ENCODE measurements around the gene CNTNAP3. TPM values are rescaled to one million over a fixed set of nuclear protein-coding genes. Genes with fewer than 3 reads are reported as not detected.
A peak's percentile ranks its signal among the peaks of the same experiment; 100 is the strongest.

CNTNAP3 gene
- total RNA-seq, 1 experiment from 2014 or later: 22.6 TPM

DNA sequence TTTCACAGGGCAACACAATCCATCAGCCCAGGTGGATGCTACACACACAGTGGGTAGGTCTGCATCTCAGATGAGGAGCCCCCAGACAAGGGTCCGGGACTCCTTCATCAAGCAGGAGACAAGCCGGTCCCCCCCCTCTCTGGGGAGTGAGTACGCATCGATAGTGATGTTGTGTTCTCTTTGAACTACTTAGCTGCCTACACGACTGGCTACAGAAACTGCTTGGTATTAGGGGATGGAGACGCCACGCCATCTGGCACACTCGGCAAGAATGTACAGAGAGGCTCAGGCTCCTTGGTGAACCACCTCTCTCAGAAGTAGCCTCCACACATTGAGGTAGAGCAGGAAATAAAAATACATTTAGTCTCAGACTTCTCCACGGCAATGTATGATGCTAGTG, 179.8 kb downstream of the CNTNAP3 start:
- Histone ChIP-seq H3K27ac (ENCODE audit: insufficient read length, low read depth, low read length) (no peak overlapping the region), H3K27me3 (ENCODE audit: insufficient read depth, low read length) (no peaks in the 10 kb centered on the region), H3K4ac (ENCODE audit: low read depth, low read length) (no peak overlapping the region), H3K23me2 (ENCODE audit: insufficient read length, low read depth, low read length, poor library complexity, severe bottlenecking) (no peaks in the 10 kb centered on the region), H2BK15ac (ENCODE audit: low read depth, low read length) (no peak overlapping the region), H3K9ac (ENCODE audit: extremely low read depth, insufficient read length, low read length) (no peak overlapping the region), H3K56ac (ENCODE audit: insufficient read length, low read depth, low read length) (no peak overlapping the region), H3T11ph (ENCODE audit: low read length) (no peak overlapping the region), H3K18ac (ENCODE audit: insufficient read length, low read depth, low read length) (no peak overlapping the region), H4K20me1 (ENCODE audit: control insufficient read depth, insufficient read depth, insufficient read length) (no peaks in the 10 kb centered on the region), H3K9me3 (ENCODE audit: control insufficient read depth, low read depth, low read length) (no peaks in the 10 kb centered on the region), H2AK5ac (ENCODE audit: insufficient read length, low read length) (no peak overlapping the region), H3K79me2 (ENCODE audit: insufficient read depth, low read length) (no peaks in the 10 kb centered on the region), H2BK120ac (ENCODE audit: low read depth, low read length, poor library complexity, severe bottlenecking) (no peak overlapping the region), H3K23ac (ENCODE audit: insufficient read length, low read depth, low read length) (no peak overlapping the region), H2BK5ac (ENCODE audit: insufficient read length, low read length) (no peak overlapping the region), H3K4me1 (ENCODE audit: insufficient read depth, low read length) (no peaks in the 10 kb centered on the region), H4K91ac (ENCODE audit: insufficient read length, low read depth, low read length) (no peak overlapping the region), H2BK20ac (ENCODE audit: low read depth, low read length, poor library complexity, severe bottlenecking) (no peak overlapping the region), H3K79me1 (ENCODE audit: insufficient read depth, low read depth, low read length, poor library complexity, severe bottlenecking) (no peaks in the 10 kb centered on the region), H3K4me2 (ENCODE audit: insufficient read depth, insufficient read length, low read length) (no peak overlapping the region), H2AFZ (ENCODE audit: low read length) (no peak overlapping the region), H4K5ac (ENCODE audit: insufficient read length, low read depth, low read length) (no peak overlapping the region), H2BK12ac (ENCODE audit: insufficient read length, low read depth, low read length) (no peak overlapping the region), H3K14ac (ENCODE audit: insufficient read depth, low read length) (no peak overlapping the region), H4K8ac (replicated peaks; ENCODE audit: insufficient read length, low read depth, low read length) (no peak overlapping the region)
- Mint-ChIP-seq H3K4me1 (no peaks in the 10 kb centered on the region), H3K9me3 (no peaks in the 10 kb centered on the region), H3K27ac (peak overlapping the region in 1 of 3 experiments; percentile 44; a peak in 3 of 7 replicates), H3K36me3 (ENCODE audit: insufficient read depth in 1 of 3, low read depth in 3 of 3) (peaks cover 0 to 8% (median 7%) of the 10 kb centered on the region in 3 experiments; a peak in 4 of 7 replicates), H3K27me3 (ENCODE audit: low read depth) (no peaks in the 10 kb centered on the region), H3K4me3 (no peak overlapping the region)
- DNase-seq: no peak
- TF ChIP-seq, protein P1, sequence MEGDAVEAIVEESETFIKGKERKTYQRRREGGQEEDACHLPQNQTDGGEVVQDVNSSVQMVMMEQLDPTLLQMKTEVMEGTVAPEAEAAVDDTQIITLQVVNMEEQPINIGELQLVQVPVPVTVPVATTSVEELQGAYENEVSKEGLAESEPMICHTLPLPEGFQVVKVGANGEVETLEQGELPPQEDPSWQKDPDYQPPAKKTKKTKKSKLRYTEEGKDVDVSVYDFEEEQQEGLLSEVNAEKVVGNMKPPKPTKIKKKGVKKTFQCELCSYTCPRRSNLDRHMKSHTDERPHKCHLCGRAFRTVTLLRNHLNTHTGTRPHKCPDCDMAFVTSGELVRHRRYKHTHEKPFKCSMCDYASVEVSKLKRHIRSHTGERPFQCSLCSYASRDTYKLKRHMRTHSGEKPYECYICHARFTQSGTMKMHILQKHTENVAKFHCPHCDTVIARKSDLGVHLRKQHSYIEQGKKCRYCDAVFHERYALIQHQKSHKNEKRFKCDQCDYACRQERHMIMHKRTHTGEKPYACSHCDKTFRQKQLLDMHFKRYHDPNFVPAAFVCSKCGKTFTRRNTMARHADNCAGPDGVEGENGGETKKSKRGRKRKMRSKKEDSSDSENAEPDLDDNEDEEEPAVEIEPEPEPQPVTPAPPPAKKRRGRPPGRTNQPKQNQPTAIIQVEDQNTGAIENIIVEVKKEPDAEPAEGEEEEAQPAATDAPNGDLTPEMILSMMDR (conservative IDR thresholded peaks at IDR 0.05): no peak
- WGBS (ENCODE audit: extremely low coverage, insufficient read length, low lambda C conversion rate): no CpG with 5 or more reads among the region's 9 CpGs

All from H9 (cell line).